Lower leg skin (tissue), 3 donors: ENCODE results near the gene LRRC37A3.
"Not testable (repeated sequence)": the region's sequence is repeated elsewhere in the genome, so short reads cannot be mapped to it uniquely, and the experiment has no call there.

ENCODE experiments used
- POLR2A ChIP-seq, 2 donors: fragments of 450-650 bp; IDR thresholded peaks; one replicate each; pipeline ENCODE4 v1.6.1; 2016 to 2017; ENCODE audit warnings: antibody characterized with exemption in 2 of 2, mild to moderate bottlenecking in 1 of 2, moderate library complexity in 1 of 2
- TF ChIP-seq, protein P1 (sequence below), 3 donors: fragments of 450-650 bp; IDR thresholded peaks; one replicate each; pipeline ENCODE4 v1.5.1; 2016; ENCODE audit warnings: antibody characterized with exemption in 3 of 3, mild to moderate bottlenecking in 3 of 3, moderate library complexity in 2 of 3

DNA sequence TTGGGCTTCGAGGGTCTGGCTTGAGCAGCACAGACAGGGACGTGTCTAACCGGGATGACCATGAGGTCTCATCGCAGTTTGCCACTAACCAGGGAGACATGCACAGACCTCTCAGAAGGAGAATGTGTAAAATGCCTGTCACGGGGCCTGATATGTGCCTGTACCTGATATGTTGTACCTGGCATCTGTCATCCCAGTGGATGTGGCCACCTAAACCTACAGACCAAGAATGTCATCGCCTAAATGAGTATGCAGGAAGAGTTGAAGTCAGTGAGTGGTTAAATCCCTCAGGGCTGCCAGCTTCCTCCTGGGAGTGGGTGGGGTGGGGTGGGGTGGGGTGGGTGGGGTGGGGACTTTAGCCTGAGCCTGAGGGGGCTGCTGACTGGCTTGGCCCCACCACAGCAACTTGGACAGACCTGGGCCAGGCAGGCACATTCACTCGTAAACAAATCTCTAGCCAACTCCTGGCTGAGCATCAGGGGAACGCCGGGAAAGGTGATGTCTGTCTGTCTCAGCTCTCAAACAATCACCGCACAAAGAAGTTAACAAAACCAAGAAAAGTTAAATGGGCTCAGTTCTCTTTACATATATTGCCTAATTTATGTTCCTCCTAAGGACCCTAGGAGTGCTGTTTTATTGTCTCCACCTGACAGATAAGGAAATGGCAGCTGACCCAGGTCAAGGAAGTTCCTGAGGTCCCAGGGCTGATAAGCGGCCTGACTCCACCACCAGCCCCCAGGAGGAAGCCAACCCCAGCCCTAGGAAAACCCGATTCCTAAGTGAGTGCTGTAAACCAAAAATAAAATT is 89.3 kb downstream of the LRRC37A3 start:
- TF ChIP-seq, protein P1, sequence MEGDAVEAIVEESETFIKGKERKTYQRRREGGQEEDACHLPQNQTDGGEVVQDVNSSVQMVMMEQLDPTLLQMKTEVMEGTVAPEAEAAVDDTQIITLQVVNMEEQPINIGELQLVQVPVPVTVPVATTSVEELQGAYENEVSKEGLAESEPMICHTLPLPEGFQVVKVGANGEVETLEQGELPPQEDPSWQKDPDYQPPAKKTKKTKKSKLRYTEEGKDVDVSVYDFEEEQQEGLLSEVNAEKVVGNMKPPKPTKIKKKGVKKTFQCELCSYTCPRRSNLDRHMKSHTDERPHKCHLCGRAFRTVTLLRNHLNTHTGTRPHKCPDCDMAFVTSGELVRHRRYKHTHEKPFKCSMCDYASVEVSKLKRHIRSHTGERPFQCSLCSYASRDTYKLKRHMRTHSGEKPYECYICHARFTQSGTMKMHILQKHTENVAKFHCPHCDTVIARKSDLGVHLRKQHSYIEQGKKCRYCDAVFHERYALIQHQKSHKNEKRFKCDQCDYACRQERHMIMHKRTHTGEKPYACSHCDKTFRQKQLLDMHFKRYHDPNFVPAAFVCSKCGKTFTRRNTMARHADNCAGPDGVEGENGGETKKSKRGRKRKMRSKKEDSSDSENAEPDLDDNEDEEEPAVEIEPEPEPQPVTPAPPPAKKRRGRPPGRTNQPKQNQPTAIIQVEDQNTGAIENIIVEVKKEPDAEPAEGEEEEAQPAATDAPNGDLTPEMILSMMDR (IDR thresholded peaks at IDR 0.05), result not testable (repeated sequence)
- TF ChIP-seq POLR2A (IDR thresholded peaks at IDR 0.05), result not testable (repeated sequence)
